ENCODE measurements around the gene BBS5.

BBS5 gene

GRCh38 chr2:169464466-169464865, 14.8 kb upstream of the BBS5 start:
- Histone ChIP-seq H3K27ac (no peak overlapping the region), H3K27me3 (ENCODE audit: insufficient read depth, low read depth, severe bottlenecking) (no peaks in the 10 kb centered on the region), H3K4me3 (ENCODE audit: low read depth, low read length) (no peak overlapping the region), H3K9me3 (ENCODE audit: severe bottlenecking) (no peaks in the 10 kb centered on the region), H3K36me3 (no peaks in the 10 kb centered on the region)
- DNase-seq, result no peak
- TF ChIP-seq CTCF (IDR thresholded peaks at IDR 0.05; ENCODE audit: low read depth, low read length), result no peak

- no peaks in the 10 kb centered on the region for H3K27me3 ChIP-seq (ENCODE audit: insufficient read depth, low read depth, severe bottlenecking)
- H3K4me3 ChIP-seq (ENCODE audit: low read depth, low read length), result no peak overlapping the region
- no peaks in the 10 kb centered on the region for H3K9me3 ChIP-seq (ENCODE audit: severe bottlenecking)
- no peaks in the 10 kb centered on the region for H3K36me3 ChIP-seq
- no peak overlapping the region for H3K27ac ChIP-seq
- no peak for DNase-seq
- no peak for TF ChIP-seq CTCF (IDR thresholded peaks at IDR 0.05; ENCODE audit: low read depth, low read length)
Observed at GRCh38 chr2:169464882-169465281, 14.4 kb upstream of the BBS5 start.

- Histone ChIP-seq H3K27me3 (ENCODE audit: insufficient read depth, low read depth, severe bottlenecking) (no peaks in the 10 kb centered on the region), H3K36me3 (no peaks in the 10 kb centered on the region), H3K4me3 (ENCODE audit: low read depth, low read length) (no peak overlapping the region), H3K9me3 (ENCODE audit: severe bottlenecking) (no peaks in the 10 kb centered on the region), H3K27ac (no peak overlapping the region)
- TF ChIP-seq CTCF (IDR thresholded peaks at IDR 0.05; ENCODE audit: low read depth, low read length), result no peak
- no peak for DNase-seq
Observed at GRCh38 chr2:169468841-169469240, 10.5 kb upstream of the BBS5 start.

GRCh38 chr2:169469952-169470572, 9.2 kb upstream of the BBS5 start:
- no peaks in the 10 kb centered on the region for H3K27me3 ChIP-seq (ENCODE audit: insufficient read depth, low read depth, severe bottlenecking)
- no peak overlapping the region for H3K4me3 ChIP-seq (ENCODE audit: low read depth, low read length)
- H3K9me3 ChIP-seq (ENCODE audit: severe bottlenecking), result no peaks in the 10 kb centered on the region
- no peak for DNase-seq
- no peak overlapping the region for H3K27ac ChIP-seq
- H3K36me3 ChIP-seq, result no peaks in the 10 kb centered on the region
- TF ChIP-seq CTCF (IDR thresholded peaks at IDR 0.05; ENCODE audit: low read depth, low read length), result no peak

- no peaks in the 10 kb centered on the region for H3K9me3 ChIP-seq (ENCODE audit: severe bottlenecking)
- no peaks in the 10 kb centered on the region for H3K36me3 ChIP-seq
- H3K4me3 ChIP-seq (ENCODE audit: low read depth, low read length), result no peak overlapping the region
- no peak for TF ChIP-seq CTCF (IDR thresholded peaks at IDR 0.05; ENCODE audit: low read depth, low read length)
- no peak for DNase-seq
- no peaks in the 10 kb centered on the region for H3K27me3 ChIP-seq (ENCODE audit: insufficient read depth, low read depth, severe bottlenecking)
- no peak overlapping the region for H3K27ac ChIP-seq
Observed at GRCh38 chr2:169472249-169472648, 7.0 kb upstream of the BBS5 start.

GRCh38 chr2:169476459-169476858, 2.8 kb upstream of the BBS5 start:
- TF ChIP-seq CTCF (IDR thresholded peaks at IDR 0.05; ENCODE audit: low read depth, low read length), result no peak
- H3K27ac ChIP-seq, result no peak overlapping the region
- no peak for DNase-seq

More at GRCh38 chr2:169476459-169476858, 2.8 kb upstream of the BBS5 start:
- Histone ChIP-seq H3K9me3 (ENCODE audit: severe bottlenecking) (no peaks in the 10 kb centered on the region), H3K4me3 (ENCODE audit: low read depth, low read length) (no peak overlapping the region), H3K36me3 (peaks cover 3% of the 10 kb centered on the region), H3K27me3 (ENCODE audit: insufficient read depth, low read depth, severe bottlenecking) (no peaks in the 10 kb centered on the region)
